GM21825 (cell line): ENCODE results near the gene ORAI2.
"Not testable (repeated sequence)": the region's sequence is repeated elsewhere in the genome, so short reads cannot be mapped to it uniquely, and the experiment has no call there.

ENCODE experiments used
- ATAC-seq: cut with Tn5 transposase; IDR thresholded peaks from one replicate; pipeline ENCODE4 v1.9.1; 2021; ENCODE audit warnings: mild to moderate bottlenecking, moderate library complexity; ENCODE audit not compliant: unreplicated experiment

The ORAI2 gene

GRCh38 chr7:102494473-102495149 lies 61.2 kb downstream of the ORAI2 start:
- peak; percentile 65 for ATAC-seq

- not testable (repeated sequence) for ATAC-seq
Measured at GRCh38 chr7:102496861-102497260, 63.5 kb downstream of the ORAI2 start.

GRCh38 chr7:102497308-102497707 lies 63.9 kb downstream of the ORAI2 start:
- not testable (repeated sequence) for ATAC-seq

GRCh38 chr7:102498321-102498720 lies 64.9 kb downstream of the ORAI2 start:
- not testable (repeated sequence) for ATAC-seq

- ATAC-seq = not testable (repeated sequence)
Measured at GRCh38 chr7:102503141-102503540, 69.8 kb downstream of the ORAI2 start.

GRCh38 chr7:102505298-102506185 lies 72.2 kb downstream of the ORAI2 start:
- ATAC-seq = not testable (repeated sequence)
